Measurements from ENCODE around the gene KERA.

- TF ChIP-seq CTCF (conservative IDR thresholded peaks at IDR 0.05; ENCODE audit: low read depth, low read length), result no peak
- TF ChIP-seq USF2 (IDR thresholded peaks at IDR 0.05; ENCODE audit: low read depth, low read length), result no peak
Observed at GRCh38 chr12:91004872-91005271, 53.0 kb downstream of the KERA start, which contains the start of gene EPYC.

Data from IMR-90 (cell line).